DMS 273 treated with DMSO at 0.1 percent for 48 hours (cell line): Measurements from ENCODE around the gene IFI6.
"Not testable (repeated sequence)": the region's sequence is repeated elsewhere in the genome, so short reads cannot be mapped to it uniquely, and the experiment has no call there.

Source experiments
- DNase-seq: peaks from one replicate; lab custom pipeline; 2025; lab: John Stamatoyannopoulos, UW

IFI6 gene

DNA sequence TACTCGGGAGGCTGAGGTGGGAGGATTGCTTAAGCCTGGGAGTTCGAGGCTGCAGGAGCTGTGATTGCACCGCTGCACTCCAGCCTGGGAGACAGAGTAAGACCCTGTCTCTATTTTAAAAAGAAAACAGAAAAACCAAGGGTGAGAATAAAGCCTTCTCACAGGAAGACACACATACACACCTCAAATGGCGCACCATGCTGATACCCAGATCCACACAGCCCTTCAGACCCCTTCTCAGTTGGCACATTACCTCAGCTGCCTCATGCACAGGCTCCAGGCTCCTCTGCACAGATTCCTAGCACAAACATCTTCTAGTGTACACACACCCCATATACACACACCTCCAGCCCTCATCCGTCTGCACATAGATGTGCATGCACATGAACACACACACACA is 44.9 kb downstream of the IFI6 start:
- DNase-seq: no peak

DNA sequence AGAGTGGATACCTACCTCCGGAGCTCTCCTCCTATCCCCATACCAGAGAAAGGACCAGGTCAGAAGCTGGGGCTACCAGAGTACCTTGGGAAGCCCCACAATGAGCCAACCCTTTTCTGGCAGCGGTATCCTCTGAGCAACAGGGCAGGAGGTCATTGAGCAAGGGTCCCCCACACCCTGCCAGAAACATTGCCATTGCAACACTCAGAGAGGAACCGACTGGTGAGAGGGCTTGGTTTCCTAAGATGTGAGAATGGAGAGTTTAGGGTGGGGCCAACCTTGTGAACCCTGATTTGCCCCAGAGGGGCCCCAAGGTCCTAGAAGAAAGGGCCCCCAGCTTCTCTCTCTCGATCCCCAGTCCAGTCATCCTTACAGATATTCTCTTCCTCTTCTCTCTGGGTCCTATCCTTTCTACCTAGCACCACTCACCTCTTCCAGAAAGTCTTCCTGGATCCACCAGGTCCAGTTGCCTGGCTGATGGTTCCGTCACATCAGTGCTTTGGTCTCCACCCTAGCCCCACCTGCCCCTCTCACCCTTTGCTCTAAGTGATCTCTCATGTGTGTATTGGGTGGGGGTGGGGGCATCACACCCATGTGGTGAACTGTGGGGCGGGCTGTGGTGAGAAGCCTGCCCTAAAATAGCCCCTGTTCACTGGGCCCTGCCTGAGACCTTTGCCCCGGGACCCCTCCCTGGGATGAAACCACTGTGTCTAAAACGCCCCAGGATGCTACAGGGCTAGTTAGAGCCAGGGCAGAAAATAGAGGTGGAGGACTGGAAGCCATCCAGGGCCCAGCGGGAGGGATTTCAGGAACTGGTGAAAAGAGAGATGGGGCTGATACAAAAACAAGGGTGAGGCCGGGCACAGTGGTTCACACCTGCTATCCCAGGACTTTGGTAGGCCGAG is 45.7 kb downstream of the IFI6 start:
- DNase-seq: no peak

DNA sequence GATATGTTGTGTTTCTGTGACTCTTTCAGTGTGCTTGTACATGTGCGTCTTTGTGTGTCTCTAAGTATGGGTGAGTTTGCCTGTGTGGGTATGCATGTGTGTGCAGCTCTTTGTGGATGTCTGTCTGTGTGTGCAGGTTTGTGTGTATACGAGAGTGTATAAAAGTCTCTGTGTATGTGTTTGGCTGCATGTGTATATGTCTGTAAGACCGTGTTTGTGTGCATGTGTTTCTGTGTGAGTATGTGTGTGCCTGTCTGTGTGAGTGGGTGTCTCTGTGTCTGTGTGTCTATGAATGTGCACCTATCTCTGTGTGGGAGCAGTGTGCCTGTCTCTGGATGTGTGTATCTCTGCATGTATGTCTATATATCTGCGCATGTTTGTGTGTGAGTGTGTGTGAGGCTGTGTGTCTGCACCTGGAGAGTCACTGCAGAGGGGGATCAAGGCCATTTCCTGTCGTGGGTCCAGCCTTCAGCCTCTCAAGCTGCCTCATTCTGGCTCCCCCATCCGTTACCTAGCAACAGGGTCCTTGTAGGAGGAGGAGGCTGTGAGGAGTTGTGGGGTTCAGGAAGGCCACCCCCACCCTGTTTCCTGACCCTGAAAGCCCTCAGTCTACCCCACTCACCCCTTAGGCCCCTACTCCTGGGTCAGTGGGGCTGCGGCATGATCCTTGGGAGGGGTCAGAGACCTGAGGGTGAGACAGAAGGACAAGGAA is 47.4 kb downstream of the IFI6 start:
- no peak for DNase-seq

DNA sequence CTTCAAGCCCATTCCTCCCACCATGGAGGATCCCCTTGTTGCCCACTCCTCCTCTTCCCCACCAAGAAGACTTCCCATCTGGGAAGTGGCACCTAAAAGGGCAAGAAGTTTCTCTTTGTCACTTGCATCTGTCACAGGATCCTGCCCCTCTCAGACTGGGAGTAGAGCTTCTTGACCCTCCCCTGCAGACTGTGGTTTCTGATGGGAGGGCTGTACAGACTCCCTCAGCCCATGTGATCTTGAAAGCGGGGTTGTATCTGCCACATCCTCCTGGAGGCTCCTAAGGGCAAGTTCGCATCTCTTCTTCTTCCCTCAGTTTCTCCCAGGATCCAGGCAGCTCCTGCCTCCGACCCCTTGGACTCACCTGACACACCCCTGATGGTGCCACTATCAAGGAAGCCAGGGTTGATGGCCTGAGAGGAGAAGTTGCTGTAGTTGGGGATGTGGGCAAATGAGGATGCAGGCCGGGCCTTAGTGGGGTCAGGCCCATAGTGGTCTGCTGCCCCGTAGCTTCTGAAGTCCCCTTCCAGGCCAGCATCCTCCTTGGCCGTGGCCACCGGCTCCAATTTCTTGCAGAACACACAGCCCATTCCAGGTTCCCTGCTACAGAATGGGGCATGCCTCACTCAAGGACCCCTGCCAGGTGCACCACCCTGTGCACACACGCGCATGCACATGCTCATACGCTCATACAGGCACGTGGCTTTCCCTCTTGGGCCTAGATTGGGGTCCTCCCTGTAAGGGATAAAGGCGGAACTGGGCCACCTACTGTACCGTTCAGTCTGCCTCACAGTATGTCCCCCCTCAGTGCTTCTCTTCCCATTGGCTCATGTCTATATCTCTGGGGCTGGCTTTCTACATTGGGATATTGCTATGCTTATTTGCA is 48.4 kb downstream of the IFI6 start:
- no peak for DNase-seq

DNA sequence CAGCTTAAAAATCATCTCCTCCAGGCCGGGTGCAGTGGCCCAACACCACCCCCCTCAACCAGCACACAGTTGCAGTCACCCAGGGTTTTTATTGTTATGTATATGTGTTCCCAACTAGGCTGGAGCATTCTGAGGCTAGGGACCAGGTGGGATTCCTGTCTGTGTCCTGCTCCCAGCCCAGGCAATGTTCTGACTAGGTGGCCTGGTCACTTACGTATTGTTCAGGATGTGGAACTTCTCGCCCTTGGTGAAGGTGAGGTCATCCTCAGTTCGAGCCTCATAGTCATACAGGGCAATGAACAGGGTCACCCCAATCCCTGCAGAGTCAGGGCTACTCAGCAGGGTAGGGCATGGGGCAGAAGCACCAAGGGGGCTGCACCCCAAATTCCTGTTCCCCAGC is 49.2 kb downstream of the IFI6 start:
- no peak for DNase-seq

DNA sequence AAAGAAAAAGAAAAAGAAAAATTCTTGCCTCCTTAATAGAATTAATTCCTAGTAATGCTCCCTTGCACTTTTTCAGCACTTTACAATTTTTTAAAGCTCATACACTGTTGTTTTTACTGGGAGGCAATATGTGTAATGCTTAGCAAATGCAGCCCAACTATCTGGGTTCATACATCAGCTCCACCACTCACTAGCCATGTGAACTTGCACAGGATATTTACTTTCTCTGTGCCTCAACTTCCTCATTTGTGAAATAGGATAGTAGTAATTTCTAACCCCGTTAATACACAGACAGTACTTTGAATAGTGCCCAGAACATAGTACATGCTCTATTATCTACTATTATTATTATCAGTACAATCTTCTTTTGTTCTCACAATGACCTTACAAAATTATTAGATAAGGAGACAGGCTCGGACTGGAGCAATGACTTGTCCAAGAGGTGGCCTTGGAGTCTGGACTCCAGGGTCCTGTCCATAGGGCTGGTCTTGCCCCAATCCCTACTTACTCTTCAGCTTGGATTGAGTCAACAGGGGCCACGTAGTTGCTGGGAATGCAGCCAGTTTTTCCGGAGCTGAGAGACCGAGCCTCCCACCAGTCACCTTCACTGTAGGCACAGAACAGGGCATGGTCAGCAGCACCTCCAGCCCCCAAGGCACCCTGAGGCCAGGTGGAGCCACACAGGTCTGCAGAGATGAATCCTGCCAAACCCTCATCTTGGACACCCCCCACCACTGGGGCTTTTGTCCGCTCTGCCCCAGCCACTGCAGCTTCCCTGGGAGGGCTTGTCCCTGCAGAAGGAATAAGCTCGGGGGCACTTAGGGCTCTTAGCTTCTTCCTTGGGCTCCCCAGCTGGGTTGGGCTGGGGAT is 50.7 kb downstream of the IFI6 start:
- DNase-seq: no peak

DNA sequence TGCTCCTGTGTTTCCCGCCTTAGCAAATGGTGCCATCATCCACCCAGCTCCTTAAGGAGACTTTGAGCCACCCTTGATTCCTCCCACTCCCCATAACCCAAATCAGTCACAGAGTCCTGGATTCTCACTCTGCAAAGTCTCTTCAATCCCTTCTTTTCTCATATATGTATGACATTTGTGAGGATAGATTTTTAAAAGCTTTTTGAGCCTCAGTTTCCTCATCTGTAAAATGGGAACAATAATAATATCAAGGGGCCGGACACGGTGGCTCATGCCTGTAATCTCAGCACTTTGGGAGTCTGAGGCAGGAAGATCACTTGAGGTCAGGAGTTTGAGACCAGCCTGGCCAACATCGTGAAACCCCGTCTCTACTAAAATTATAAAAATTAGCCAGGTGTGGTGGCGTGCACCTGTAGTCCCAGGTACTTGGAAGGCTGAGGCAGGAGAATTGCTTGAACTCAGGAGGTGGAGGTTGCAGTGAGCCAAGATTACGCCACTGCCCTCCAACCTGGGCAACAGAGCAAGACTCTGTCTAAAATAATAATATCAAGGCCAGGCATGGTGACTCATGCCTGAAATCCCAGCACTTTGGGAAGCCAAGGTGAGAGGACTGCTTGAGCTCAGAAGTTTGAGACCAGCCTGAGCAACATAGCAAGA is 52.1 kb downstream of the IFI6 start:
- not testable (repeated sequence) for DNase-seq

DNA sequence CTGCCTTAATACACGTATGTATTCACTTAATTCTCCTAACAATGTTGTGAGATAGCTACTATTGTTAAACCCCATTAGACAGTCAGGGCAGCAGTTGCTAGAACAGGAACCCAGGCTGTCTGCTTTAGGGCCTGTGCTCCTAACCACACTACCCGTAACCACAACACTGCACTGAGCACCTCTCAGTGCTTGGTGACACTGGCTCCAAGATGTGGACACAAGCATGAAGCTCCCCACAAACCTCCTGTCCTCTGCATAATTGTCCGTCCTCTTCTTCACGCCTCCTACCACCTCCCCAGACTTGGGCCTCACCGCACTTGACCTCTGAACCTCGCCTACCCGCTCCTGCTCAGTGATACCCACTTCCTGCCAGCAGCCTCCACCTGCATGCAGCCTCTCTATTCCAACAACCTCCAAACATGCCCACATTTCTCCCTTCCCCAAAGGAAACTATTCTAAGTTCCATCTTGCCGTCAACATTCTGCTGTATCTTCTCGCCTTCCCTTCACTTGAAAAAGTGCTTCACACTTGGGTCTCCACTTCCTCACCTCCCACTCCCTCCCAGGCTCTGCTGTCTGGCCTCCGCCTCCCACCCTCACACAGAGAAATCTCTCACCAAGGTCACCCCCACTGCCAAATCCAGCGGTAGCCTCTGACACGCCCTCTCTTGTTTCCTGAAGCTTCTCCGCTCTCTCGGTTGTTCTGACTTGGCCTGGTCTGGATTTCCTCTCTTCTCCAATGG is 53.5 kb downstream of the IFI6 start:
- no peak for DNase-seq

DNA sequence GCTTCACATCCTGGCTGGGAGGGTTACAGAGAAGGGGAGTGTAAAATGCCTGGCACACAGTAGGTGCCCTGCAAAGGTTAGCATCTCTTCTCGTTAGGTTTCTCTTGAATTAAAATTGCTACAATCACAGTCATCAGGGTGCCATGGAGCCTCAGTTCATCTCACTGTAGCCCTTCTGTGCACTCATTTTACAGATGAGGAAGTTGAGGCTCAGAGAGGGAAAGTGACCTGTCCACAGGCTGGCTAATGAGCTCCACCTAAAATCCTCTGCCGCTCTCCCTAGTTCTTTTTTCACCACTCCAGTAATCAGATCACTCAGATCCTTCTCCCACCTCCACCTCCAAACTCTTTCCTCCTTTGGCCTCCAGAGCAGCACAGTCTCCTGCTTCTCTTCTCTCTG is 54.6 kb downstream of the IFI6 start:
- no peak for DNase-seq

DNA sequence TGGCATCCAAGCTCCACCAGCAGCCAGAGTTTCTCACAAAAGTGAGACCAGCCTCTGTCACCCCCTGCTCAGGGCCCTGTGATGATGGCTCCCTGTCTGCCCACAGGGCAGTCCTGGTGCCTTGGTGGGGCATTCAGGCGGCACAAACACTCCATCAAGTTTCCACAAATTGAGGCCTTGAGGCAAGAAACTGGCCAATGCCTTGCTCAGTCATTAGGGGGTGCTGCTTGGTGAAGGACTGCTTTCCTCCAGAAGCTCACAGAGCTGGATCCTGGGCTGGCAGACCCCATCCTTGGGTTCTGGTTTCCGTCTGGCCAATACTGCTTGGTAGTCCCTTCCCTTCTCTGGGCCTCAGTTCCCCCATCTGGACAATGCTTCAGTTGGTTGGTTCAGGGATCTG is 55.6 kb downstream of the IFI6 start:
- DNase-seq: no peak
